Ovary (tissue), 3 donors: ENCODE measurements around the gene PSD2.

Experiments
- EP300 ChIP-seq: sonication (generic); formaldehyde crosslinking; IDR thresholded peaks from one replicate; pipeline ENCODE4 v1.6.1; 2017; ENCODE audit warnings: antibody characterized with exemption
- POLR2A ChIP-seq: fragments of 450-650 bp; IDR thresholded peaks from one replicate; pipeline ENCODE4 v1.6.1; 2017; ENCODE audit warnings: antibody characterized with exemption, mild to moderate bottlenecking, moderate library complexity
- TF ChIP-seq, protein P1 (sequence below), 3 donors: fragments of 450-650 bp in 2 of 3; fragments of 200-600 bp in 1 of 3; IDR thresholded peaks; one replicate each; pipeline versions ENCODE4 v1.5.1 to v1.8.0; 2016 to 2022; ENCODE audit warnings: antibody characterized with exemption in 3 of 3, mild to moderate bottlenecking in 1 of 3
- donor health status: DM: no; HTN: no; CAD: no.

GRCh38 chr5:139809331-139809810 lies 13.8 kb downstream of the PSD2 start:
- TF ChIP-seq POLR2A (no peak), EP300 (no peak)
- TF ChIP-seq, protein P1, sequence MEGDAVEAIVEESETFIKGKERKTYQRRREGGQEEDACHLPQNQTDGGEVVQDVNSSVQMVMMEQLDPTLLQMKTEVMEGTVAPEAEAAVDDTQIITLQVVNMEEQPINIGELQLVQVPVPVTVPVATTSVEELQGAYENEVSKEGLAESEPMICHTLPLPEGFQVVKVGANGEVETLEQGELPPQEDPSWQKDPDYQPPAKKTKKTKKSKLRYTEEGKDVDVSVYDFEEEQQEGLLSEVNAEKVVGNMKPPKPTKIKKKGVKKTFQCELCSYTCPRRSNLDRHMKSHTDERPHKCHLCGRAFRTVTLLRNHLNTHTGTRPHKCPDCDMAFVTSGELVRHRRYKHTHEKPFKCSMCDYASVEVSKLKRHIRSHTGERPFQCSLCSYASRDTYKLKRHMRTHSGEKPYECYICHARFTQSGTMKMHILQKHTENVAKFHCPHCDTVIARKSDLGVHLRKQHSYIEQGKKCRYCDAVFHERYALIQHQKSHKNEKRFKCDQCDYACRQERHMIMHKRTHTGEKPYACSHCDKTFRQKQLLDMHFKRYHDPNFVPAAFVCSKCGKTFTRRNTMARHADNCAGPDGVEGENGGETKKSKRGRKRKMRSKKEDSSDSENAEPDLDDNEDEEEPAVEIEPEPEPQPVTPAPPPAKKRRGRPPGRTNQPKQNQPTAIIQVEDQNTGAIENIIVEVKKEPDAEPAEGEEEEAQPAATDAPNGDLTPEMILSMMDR (IDR thresholded peaks at IDR 0.05): no peak
